ENCODE results near the gene CCZ1B. TPM values are rescaled to one million over a fixed set of nuclear protein-coding genes. Genes with fewer than 3 reads are reported as not detected.
A peak's percentile ranks its signal among the peaks of the same experiment; 100 is the strongest.
"Not testable (repeated sequence)": the region's sequence is repeated elsewhere in the genome, so short reads cannot be mapped to it uniquely, and the experiment has no call there.

CCZ1B gene
- total RNA-seq, 1 donor from 2014 or later = 52.7 TPM

DNA sequence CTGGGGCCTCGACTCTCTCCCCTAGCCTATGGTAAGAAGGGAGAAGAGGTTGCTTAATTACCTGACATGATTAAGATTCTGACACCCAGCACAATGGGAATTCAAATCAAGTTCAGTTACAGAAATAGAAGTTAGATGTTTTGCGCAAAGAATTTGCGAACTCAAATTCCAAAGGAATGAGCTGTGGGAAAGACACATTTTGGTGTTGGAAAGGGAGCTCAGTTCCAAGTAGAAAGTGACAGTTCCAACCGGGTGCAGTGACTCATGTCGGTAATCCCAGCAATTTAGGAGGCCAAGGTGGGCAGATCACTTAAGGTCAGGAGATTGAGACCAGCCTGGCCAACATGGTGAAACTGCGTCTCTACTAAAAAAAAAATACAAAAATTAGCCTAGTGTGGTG is 4.0 kb upstream of the CCZ1B start:
- ATAC-seq = not testable (repeated sequence)

DNA sequence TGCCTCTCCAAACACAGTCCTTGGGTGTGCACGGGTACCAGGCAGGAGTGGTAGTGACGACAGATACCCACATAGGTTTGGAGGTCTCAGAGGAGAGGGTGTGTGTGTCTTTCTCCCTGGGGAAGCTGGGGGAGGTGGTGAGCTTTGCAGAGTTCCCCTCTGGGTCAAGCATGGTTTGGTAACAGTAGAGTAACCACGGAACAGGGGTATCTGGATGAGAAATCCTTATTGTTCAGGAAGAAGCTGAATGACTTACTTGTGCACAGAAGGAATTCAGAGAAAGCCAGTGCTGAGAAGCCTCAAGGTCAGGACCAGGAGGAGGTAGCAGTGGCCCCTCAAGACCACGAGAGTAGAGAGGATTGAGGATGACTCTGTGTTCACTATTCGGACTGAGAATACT is 3.5 kb upstream of the CCZ1B start:
- not testable (repeated sequence) for ATAC-seq

DNA sequence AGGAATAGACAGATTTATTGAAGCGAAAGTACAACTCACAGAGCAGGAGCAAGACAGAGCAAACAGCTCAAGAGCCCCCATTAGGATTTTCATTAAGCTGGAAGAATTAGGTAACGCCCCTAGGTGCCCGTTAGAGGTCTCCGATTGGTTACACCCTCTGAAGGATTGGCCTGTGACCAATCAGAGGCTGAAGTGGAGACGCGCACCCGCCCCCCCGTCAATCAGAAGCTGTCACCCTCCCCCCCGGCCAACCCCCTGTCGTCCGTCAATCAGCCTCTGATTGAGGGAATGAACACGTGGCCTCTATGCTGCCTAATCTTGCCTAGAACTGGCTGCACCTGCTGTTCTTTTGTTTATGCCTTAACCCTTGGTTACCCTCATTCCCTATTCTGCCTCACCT is 1.1 kb upstream of the CCZ1B start:
- not testable (repeated sequence) for ATAC-seq

DNA sequence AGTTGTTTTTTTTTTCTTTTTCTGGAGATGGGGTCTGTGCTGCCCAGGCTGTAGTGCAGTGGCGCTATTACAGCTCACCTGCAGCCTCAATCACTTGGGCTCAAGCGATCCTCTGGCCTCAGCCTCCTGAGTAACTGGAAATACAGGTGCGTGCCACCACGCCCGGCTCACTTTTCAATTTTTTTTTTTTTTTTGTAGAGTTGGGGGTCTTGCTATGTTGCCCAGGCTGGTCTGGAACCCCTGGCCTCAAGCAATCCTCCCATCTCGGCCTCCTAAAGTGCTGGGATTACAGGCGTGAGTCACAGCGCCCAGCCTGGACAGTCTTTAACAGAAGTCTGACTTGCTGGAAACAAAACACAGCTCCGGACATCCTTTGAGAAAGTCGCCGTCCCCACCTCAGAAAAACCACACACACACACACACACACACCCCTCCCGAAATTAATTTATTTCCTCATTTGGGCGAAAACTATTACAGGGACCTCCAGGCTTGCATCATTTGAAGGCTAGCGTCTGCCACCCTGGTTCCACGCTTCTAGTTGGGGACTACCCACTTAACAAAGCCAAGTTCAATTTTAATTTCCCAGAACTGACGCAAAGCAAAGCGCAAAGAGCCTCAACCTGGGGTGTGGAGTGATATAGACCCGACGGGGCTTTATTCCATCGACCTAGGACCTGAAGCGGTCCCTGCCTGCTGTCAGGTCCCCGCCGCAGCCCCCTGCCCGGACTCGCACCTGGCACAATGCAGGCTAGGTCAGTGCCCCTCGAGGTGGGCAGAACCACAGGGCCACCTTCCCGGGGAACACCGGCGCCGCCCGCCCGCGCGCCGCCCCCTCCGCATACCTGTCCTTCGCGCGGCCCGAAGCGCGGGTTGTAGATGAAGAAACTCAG is 594 bp downstream of the CCZ1B start:
- peak; percentile 59 for ATAC-seq

DNA sequence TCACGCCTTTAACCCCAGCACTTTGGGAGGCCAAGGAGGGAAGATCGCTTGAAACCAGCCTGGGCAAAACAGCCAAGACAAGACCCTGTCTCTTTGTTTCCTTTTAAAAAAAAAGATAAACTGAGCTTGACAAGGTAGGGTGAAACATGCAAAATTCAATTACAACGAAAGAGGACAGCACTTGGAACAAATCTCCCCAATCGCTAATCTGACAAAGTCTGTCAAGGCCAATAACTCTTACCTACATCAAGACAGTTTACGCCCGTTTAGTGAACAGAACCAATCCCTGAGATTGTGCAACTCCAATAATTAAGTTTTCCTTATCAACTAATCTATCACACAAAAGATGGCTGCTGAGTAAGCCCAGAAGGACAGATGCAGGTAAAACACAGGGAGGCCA is 4.5 kb downstream of the CCZ1B start:
- not testable (repeated sequence) for ATAC-seq

DNA sequence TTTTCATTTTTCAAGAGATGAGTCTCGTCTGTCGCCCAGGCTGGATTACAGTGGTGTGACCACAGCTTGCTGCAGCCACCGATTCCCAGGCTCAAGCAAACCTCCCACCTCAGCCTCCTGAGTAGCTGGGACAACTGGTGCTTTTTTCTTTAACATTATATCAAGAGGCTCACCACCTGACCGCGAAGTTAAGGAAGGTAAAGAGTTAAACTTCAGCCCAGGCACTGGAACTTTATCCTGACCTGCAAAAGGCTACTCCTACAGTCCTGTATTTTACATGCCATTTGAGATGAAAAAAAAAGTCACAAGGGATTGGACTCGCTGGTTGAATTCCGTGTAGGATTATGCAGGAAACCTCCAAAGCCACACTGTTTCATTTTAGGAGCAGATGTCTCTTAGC is 10.6 kb downstream of the CCZ1B start:
- not testable (repeated sequence) for ATAC-seq

DNA sequence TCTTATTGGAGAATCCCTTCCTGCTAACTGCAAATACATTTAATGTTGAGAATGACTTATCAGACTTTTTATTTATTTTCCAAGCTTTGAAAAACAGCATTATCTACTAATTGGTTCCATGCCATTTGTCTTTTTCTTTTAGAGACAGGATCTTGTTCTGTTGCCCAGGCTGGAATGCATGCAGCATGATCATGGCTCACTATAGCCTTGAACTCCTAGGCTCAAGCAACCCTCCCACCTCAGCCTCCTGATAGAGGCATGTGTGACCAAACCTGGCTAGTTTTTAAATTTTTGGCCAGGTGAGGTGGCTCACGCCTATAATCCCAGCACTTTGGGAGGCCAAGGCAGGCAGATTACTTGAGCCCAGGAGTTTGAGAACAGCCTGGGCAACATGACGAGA is 13.1 kb downstream of the CCZ1B start:
- ATAC-seq = not testable (repeated sequence)

DNA sequence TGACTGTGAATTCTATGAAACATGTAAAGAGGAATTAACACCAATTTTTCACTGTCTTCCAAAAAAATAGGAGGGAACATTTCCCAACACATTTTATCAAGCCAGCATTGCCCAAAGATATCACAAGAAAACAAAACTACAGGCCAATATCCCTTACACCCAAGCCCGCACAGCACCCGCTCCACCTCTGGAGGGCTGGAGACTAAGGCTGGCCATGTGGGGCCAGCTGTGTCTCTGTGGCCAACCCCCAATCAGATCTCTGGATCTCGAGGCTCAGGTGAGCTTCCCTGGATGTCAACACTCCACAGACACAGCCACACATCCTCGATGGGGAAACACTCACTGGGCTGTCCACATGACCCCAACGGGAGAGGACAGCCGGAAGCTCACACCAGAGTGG is 18.1 kb downstream of the CCZ1B start:
- not testable (repeated sequence) for ATAC-seq

DNA sequence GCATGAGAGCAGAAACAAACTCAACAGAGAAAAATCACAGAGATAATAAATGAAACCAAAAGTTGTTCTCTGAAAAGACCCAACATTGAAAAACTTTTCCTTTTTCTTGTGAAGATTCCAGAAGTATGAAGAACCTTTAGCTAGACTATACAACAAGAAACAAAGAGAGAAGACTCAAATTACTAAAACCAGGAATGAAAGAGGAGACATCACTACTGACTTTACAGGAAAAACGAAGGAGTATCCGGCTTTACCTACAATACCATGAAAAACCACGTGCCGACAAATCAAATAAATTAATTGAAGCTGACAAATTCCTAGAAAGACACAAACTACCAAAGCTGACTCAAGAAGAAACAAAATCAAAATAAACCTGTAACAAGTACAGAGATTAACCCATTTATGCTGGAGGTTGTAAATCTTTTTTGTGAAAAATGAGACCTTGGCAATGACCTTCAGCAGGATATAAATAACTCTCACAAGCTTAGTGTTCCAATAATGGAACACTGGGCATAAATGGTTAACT is 18.6 kb downstream of the CCZ1B start:
- not testable (repeated sequence) for ATAC-seq

DNA sequence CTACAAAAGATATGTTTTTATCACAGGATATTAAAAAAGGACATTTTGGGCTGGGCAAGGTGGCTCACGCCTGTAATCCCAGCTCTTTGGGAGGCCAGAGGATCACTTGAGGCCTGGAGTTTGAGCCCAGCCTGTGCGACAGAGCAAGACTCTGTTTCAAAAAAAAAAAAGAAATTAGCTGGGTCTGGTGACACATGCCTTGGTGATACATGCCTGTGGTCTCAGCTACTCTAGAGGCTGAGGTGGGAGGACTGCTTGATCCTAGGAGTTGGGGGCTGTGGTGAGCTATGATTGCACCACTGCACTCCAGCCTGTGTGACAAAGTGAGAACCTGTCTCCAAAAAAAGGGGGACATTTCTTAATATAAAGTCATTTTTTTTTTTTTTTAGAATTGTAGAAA is 25.7 kb downstream of the CCZ1B start:
- not testable (repeated sequence) for ATAC-seq

DNA sequence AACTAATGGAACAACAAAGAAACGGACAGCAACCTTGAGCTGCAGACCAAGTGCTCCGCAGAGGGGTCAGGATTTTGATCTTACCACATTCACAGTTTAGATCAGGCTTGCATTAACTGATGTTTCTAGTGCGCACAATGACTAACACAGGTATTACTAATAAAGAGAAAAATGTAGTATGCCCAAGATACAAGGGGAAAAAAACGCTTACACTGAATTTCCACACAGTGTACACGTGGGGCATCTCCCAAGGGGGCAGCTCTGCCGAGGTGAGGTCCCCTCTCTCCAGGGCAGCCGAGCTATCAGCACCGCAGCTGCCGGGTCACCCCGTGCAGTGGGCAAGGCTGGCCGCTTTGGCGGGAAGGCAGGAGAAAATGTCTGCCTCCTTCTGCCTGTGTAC is 26.2 kb downstream of the CCZ1B start:
- not testable (repeated sequence) for ATAC-seq

DNA sequence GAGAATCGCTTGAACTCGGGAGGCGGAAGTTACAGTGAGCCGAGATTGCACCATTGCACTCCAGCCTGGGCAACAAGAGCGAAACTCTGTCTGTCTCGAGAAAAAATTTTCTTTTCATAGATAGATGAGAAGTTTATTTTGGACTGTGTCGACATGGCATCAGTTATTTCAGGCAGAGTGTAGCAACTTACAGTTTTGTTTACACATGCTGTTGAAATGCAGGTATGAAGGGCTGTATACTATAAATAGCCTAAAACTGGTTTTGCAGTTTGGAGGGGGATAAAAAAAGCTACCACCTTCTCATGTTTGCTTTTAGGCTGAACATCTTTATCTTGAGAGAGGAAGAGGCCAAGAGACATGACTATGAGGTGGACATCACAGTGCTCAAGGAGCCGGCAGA is 28.0 kb downstream of the CCZ1B start:
- ATAC-seq = not testable (repeated sequence)

DNA sequence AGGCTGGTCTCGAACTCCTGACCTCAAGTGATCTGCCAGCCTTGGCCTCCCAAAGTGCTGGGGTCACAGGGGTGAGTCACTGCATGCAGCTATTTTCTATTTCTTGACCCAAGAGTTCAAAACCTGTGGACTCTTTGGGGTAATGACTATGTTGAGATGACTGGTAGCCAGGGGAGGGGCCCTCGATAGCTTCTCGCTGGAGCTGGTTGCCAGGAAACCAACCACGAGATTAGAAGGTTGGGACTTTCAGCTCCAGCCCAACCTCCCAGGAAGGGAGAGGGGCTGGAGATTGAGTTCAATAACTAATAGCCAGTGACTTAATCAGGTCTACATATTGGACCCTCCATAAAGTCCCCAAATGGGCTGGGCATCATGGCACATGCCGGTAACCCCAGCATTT is 28.9 kb downstream of the CCZ1B start:
- ATAC-seq = not testable (repeated sequence)

DNA sequence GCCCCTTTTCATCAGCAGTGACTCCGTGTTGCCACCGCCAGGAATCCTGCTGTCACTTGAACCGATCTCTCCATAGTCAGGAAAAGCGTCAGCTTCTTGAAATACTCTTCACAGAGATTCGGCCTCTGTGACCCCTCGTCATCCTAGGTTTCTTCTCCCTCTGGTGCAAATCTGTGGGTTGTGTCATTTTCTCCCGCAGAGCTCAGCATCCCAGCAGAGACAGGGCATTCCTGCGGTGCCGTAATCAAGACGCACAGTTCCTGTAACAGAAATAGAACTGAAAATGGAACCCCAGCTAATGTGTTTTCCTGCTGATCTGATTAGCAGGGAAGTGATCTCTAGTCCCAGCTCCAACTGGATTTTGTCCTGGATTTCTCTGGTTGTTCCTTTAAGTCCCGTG is 31.8 kb downstream of the CCZ1B start:
- ATAC-seq = not testable (repeated sequence)

DNA sequence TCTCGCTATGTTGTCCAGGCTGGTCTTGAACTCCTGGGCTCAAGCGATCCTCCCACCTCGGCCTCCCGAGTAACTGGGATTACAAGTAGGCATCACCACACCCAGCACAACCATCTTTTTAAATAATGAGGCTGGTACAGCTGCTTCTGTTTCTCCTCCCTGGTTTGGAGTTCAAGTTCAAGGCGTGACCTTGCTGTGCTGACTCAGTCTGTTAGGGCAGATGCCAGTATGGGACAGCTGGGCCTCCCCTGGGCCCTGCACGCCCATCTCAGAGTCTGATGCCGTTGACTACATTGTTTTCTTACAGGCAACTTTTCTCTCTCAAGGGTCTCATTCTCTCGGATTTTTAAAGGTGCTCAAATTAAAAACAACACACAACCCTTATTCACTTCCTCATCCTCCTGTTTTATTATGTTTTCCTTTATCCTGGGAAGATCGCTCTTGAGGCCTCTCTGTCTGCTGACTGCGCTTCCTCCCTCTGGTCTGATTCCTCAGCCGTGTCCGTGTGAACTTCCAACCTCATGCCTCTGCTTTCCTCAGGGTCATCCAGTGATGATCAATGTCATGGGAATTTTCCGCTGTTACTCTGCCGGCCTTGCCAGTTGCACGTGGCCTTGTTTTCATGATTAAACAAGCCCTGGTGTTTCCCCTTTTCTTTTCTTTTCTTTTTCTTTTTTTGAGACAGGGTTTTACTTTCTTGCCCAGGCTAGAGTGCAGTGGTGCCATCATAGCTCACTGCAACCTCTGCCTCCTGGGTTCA is 33.8 kb downstream of the CCZ1B start:
- peak; percentile 71 for ATAC-seq

DNA sequence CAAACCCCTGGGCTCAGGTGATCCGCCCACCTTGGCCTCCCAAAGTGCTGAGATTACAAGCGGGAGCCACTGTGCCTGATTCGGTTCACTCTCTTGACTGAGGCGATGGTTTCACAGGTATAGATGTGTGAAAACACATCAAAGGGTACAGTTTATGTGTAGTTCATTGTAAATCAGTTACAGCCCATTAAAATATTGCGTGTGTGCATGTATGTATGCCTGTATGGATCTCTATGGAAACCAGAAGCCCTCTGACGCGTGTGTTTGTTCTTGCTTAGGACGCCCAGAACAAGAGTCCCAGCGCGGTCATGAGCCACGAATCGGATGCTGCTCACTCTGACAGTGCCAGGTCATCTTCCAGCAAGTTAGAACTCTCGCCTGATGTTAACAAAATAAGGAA is 36.7 kb downstream of the CCZ1B start:
- ATAC-seq = not testable (repeated sequence)

DNA sequence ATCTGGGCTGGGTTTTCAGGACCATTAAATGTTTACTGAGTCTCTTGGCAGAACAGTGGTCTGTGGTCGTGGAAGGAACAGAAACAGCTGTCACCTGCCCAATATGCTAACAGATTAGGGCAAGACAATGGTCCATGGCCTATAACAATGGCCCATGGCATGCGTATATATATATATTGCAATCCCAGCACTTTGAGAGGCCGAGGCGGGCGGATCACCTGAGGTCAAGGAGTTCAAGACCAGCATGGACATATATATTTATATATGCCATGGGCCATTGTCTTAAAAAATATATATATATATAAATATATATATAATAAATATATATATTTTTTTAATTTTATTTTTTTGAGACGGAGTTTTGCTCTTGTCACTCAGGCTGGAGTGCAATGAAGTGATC is 44.5 kb downstream of the CCZ1B start:
- not testable (repeated sequence) for ATAC-seq

DNA sequence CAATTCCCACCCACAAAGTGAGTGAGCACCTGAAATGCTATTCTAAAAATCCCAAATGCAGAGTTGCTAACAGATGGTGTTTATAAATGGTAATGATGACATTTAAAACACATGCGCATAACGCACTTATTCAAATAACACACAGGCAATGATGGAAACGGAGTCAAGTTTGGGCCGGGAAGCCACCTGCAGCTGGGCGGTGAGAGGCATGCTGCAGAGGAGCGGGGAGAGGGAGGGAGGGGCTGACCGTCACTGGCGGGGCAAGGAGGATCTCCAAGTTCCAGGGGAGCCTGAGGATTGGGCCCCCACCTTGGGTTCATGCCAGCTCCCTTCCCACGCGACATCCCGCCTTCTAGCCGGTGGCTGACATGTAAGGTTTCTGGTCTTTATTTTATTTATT is 64.9 kb downstream of the CCZ1B start:
- ATAC-seq = not testable (repeated sequence)

DNA sequence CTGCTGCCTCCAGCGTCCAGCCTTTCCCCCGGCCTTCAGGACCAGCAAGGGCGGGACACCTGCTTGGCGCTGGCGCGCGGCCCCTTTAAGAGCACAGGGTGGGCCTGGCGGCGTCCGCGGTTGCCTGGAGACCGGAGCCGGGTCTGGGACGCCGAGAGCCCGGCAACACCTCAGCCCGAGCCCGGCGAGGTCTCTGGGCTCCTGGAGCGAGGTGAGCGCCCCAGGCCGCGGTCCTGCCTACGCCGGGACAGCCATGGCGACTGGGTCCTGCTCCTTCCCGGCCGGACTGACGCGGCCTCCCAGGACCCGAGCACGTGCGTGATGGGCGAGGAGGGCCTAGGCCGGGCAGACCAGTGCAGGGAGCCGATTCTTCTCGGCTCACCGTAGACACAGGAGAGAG is 72.1 kb downstream of the CCZ1B start, which contains the start of gene RSPH10B2:
Gene RSPH10B2, plus strand, starts transcription at position 140 of the 400 bp plus-strand sequence. CDS start 3,575 bp downstream, outside the sequence.
- ATAC-seq = peak; percentile 52

DNA sequence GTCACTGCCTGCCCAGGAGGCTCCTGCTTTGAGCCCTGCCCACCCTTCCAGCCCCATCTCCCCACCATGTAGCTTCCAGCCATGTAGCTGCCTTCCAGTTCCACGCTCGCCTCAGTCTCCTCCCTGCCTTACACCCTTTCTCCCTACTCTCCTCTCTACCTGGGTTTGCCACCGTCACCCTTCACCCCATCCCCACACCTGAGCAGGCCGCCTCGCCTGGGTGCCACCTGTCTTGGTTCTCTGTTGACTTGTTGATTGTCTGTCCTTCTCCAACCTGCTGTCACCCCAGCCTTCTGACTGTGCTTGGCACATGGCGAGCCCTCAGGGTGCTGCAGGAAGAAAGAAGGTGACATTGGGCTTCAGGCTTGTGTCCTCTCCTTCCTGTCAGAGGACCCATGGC is 75.9 kb downstream of the CCZ1B start:
- peak; percentile 21 for ATAC-seq

DNA sequence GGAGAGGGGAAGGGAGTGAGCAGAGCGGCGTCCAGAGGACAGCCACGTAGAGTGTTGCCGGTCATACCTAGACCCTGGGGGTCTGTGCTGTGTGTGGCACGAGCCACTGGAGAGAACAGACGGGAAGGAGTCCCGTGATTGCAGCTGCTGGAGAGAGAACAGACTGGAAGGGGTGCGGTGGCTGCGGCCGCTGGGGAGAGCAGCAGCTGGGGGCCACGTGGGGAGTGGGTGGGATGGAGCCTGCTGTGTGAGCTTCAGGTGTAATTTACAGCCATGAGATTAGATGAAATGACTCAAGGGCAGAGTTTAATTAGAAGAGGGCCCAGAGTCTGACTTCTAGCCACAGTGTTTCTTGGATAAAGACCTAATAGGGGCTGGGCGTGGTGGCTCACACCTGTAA is 76.7 kb downstream of the CCZ1B start:
- not testable (repeated sequence) for ATAC-seq

Measured in esophagus mucosa (tissue), 1 donor.